ENCODE measurements around the gene KLHDC4. TPM values are rescaled to one million over a fixed set of nuclear protein-coding genes. Genes with fewer than 3 reads are reported as not detected.
A peak's percentile ranks its signal among the peaks of the same experiment; 100 is the strongest.

The KLHDC4 gene
- total and polyA plus RNA-seq, 9 of the 15 experiments (the other 6 are each of a cell fraction or from before 2014, with no cell fraction given), result 1.3 to 68.1 (median 32.8) TPM

DNA sequence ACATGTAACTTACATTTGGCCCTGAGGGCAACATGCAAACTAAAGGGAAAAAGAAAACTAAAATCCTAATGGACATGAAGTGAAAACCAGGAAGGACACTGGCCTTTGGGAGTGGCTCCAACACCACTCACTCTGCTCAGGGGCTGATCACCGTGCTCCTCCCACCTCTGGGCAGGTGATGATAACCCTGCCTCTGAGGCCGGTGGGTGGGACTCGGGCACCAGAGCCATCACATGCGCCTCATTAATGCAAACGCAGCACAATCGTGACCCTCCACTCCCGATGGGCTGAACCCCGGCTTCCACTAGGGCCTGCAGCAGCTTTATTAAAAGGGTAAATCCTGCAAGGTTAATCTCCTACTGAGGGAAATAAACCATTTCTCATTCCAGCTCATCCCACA is 4.7 kb downstream of the KLHDC4 start:
- Histone ChIP-seq H3K4me1 (replicated peaks in 1 of 2; ENCODE audit: control insufficient read depth in 2 of 2, insufficient read depth in 2 of 2, low read length in 2 of 2) (peaks cover 0 to 15% of the 10 kb centered on the region in 2 experiments; a peak in 4 of 5 replicates), H2AFZ (ENCODE audit: low read depth, low read length) (no peak overlapping the region), H3K4me3 (no peak overlapping the region), H3K36me3 (ENCODE audit: control insufficient read depth, insufficient read depth, low read length) (peaks cover 72% of the 10 kb centered on the region; the same call in 2 of the 3 replicates), H3K9me1 (ENCODE audit: control insufficient read depth, insufficient read depth, low read length) (no peaks in the 10 kb centered on the region), H3K27me3 (ENCODE audit: control insufficient read depth in 2 of 2, insufficient read depth in 2 of 2, low read length in 2 of 2) (no peaks in the 10 kb centered on the region), H3K9ac (ENCODE audit: insufficient read depth in 1 of 2, low read depth in 2 of 2, low read length in 2 of 2) (peak overlapping the region in 1 of 2 experiments; percentile 80; a peak in 1 of 4 replicates), H3K9me3 (replicated peaks; ENCODE audit: control insufficient read depth, insufficient read depth, low read depth, low read length) (no peaks in the 10 kb centered on the region), H3K4me2 (ENCODE audit: insufficient read depth, low read length) (no peak overlapping the region), H4K20me1 (replicated peaks; ENCODE audit: control insufficient read depth, insufficient read depth, low read length) (no peaks in the 10 kb centered on the region), H3K79me2 (ENCODE audit: control insufficient read depth, insufficient read depth, low read length) (peaks cover 51% of the 10 kb centered on the region), H3K27ac (ENCODE audit: extremely low read depth, low read depth, low read length) (no peak overlapping the region)
- FAIRE-seq (no peak), ATAC-seq (peak; percentile 56; the same call in 1 of the 3 replicates), DNase-seq (ENCODE audit: extremely low read depth in 1 of 4, low spot score in 3 of 4) (peak in 2 of 4 experiments; percentile 46 to 47)
- POLR2A ChIA-PET, result interaction anchor here (0.7 to 1.1 kb wide), 2 partner anchors 7 to 11 kb away, joined by 3 to 4 read pairs; no protein-coding TSS in a partner anchor
- intact Hi-C loops (cut with micrococcal nuclease), result no loop called here
- 46% methylated on average over 8 of the region's 8 CpGs for WGBS (ENCODE audit: insufficient coverage, low coverage, missing lambda C conversion rate)
- CTCF ChIA-PET (ENCODE audit: low intra/inter-chr PET ratio), result no interaction called here
- BruUV-seq (replicated peaks), result no TSS peak
- in situ Hi-C loops (cut with MboI), result no loop called here
- TF ChIP-seq BRD4 (IDR thresholded peaks at IDR 0.05), result no peak
- no peak for TF ChIP-seq DDX20 (tag; IDR thresholded peaks at IDR 0.05; ENCODE audit: low read depth)
- TF ChIP-seq C11orf30 (IDR thresholded peaks at IDR 0.05; ENCODE audit: low read depth), result peak; percentile 67; the same call in 1 of the 2 replicates
- no peak for TF ChIP-seq TEAD2 (tag; IDR thresholded peaks at IDR 0.05)
- TF ChIP-seq PURB (CRISPR knock-in tag; IDR thresholded peaks at IDR 0.05; ENCODE audit: low read depth), result no peak
- TF ChIP-seq, protein P1, sequence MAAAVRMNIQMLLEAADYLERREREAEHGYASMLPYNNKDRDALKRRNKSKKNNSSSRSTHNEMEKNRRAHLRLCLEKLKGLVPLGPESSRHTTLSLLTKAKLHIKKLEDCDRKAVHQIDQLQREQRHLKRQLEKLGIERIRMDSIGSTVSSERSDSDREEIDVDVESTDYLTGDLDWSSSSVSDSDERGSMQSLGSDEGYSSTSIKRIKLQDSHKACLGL (CRISPR knock-in tag; IDR thresholded peaks at IDR 0.05; ENCODE audit: borderline replicate concordance, poor library complexity, severe bottlenecking), result no peak
- peak; percentile 48; the same call in 1 of the 2 replicates for TF ChIP-seq ZNF263 (CRISPR knock-in tag; IDR thresholded peaks at IDR 0.05; ENCODE audit: borderline replicate concordance)
- no peak for TF ChIP-seq HNRNPLL (IDR thresholded peaks at IDR 0.05; ENCODE audit: low read depth, low read length, poor library complexity, severe bottlenecking)
- peak; percentile 15; the same call in 1 of the 2 replicates for TF ChIP-seq MAFF (IDR thresholded peaks at IDR 0.05; ENCODE audit: low read length)
- TF ChIP-seq, protein P2, sequence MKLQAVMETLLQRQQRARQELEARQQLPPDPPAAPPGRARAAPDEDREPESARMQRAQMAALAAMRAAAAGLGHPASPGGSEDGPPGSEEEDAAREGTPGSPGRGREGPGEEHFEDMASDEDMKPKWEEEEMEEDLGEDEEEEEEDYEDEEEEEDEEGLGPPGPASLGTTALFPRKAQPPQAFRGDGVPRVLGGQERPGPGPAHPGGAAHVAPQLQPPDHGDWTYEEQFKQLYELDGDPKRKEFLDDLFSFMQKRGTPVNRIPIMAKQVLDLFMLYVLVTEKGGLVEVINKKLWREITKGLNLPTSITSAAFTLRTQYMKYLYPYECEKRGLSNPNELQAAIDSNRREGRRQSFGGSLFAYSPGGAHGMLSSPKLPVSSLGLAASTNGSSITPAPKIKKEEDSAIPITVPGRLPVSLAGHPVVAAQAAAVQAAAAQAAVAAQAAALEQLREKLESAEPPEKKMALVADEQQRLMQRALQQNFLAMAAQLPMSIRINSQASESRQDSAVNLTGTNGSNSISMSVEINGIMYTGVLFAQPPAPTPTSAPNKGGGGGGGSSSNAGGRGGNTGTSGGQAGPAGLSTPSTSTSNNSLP (IDR thresholded peaks at IDR 0.05; ENCODE audit: borderline replicate concordance, low read depth, low read length), result no peak
- no peak for TF ChIP-seq POLR2B (IDR thresholded peaks at IDR 0.05; ENCODE audit: low read depth, partially characterized antibody)
- TF ChIP-seq, protein P3, sequence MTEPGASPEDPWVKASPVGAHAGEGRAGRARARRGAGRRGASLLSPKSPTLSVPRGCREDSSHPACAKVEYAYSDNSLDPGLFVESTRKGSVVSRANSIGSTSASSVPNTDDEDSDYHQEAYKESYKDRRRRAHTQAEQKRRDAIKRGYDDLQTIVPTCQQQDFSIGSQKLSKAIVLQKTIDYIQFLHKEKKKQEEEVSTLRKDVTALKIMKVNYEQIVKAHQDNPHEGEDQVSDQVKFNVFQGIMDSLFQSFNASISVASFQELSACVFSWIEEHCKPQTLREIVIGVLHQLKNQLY (CRISPR knock-in tag; conservative IDR thresholded peaks at IDR 0.05), result no peak
- TF ChIP-seq ILF3 (IDR thresholded peaks at IDR 0.05; ENCODE audit: borderline replicate concordance), result no peak
- TF ChIP-seq, protein P4, sequence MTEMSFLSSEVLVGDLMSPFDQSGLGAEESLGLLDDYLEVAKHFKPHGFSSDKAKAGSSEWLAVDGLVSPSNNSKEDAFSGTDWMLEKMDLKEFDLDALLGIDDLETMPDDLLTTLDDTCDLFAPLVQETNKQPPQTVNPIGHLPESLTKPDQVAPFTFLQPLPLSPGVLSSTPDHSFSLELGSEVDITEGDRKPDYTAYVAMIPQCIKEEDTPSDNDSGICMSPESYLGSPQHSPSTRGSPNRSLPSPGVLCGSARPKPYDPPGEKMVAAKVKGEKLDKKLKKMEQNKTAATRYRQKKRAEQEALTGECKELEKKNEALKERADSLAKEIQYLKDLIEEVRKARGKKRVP (CRISPR knock-in tag; IDR thresholded peaks at IDR 0.05), result no peak
- TF ChIP-seq, protein P5, sequence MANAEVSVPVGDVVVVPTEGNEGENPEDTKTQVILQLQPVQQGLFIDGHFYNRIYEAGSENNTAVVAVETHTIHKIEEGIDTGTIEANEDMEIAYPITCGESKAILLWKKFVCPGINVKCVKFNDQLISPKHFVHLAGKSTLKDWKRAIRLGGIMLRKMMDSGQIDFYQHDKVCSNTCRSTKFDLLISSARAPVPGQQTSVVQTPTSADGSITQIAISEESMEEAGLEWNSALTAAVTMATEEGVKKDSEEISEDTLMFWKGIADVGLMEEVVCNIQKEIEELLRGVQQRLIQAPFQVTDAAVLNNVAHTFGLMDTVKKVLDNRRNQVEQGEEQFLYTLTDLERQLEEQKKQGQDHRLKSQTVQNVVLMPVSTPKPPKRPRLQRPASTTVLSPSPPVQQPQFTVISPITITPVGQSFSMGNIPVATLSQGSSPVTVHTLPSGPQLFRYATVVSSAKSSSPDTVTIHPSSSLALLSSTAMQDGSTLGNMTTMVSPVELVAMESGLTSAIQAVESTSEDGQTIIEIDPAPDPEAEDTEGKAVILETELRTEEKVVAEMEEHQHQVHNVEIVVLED (CRISPR knock-in tag; IDR thresholded peaks at IDR 0.05), result no peak
- no peak for TF ChIP-seq PHF21A (IDR thresholded peaks at IDR 0.05; ENCODE audit: borderline replicate concordance, low read depth)
- TF ChIP-seq PHTF2 (CRISPR knock-in tag; IDR thresholded peaks at IDR 0.05), result no peak
- no peak for TF ChIP-seq ZNF146 (CRISPR knock-in tag; IDR thresholded peaks at IDR 0.05; ENCODE audit: unreplicated experiment)
